HepG2 (cell line): ENCODE measurements around the gene NAA30. TPM values are rescaled to one million over a fixed set of nuclear protein-coding genes. Genes with fewer than 3 reads are reported as not detected.

Source experiments
- ATAC-seq: fragments of 200-7000 bp; cut with Tn5 transposase; 3 replicates; pipeline ENCODE4 v1.9.1; 2020; ENCODE audit warnings: mild to moderate bottlenecking, moderate library complexity
- BruUV-seq: library from RNA; stranded (reverse); fragments of 400-500 nt; replicated peaks from 2 replicates; lab custom pipeline; 2021; lab: Mats Ljungman, UMichigan
- CTCF ChIA-PET: fragments of 300-600 bp; formaldehyde crosslinking; extraction: SDS; loops from one replicate; lab custom pipeline; 2021; ENCODE audit warnings: low total read pairs, inconsistent platforms, low intra/inter-chr PET ratio; lab: Yijun Ruan, JAX
- POLR2A ChIA-PET: fragments of 350-600 bp; sonication (Branson Sonifier 250); formaldehyde crosslinking; loops from one replicate; lab custom pipeline; 2020; ENCODE audit warnings: antibody characterized with exemption, inconsistent platforms; lab: Yijun Ruan, JAX
- DNase-seq: peaks from one replicate; pipeline ENCODE4 v3.0.0-alpha.2; 2015; ENCODE audit warnings: low spot score
- FAIRE-seq: peaks from 3 replicates; lab custom pipeline; 2011; peaks lifted over from hg19 to GRCh38; lab: Jason Lieb, UNC
- H2AFZ ChIP-seq: one replicate; pipeline ENCODE4 v1.6.1; 2011; ENCODE audit warnings: low read length, inconsistent platforms
- H3K27ac ChIP-seq: fragments of 300-600 bp; 3 replicates; pipeline ENCODE4 v1.8.0; 2011; ENCODE audit warnings: mixed run types, mild to moderate bottlenecking, mixed read lengths, low read length, inconsistent platforms; ENCODE audit not compliant: insufficient read depth; ENCODE audit errors: extremely low read length
- H3K27me3 ChIP-seq, 2 experiments: fragments of 200-600 bp in 1 of 2; 2 replicates in 1 of 2; 3 replicates in 1 of 2; pipeline versions ENCODE4 v1.6.0 to v1.8.0; 2011; ENCODE audit warnings: low read length in 2 of 2, mild to moderate bottlenecking in 2 of 2, moderate library complexity in 2 of 2, inconsistent platforms in 1 of 2; ENCODE audit not compliant: insufficient read depth in 2 of 2, control insufficient read depth in 1 of 2
- H3K36me3 ChIP-seq, 2 experiments: fragments of 200-600 bp in 1 of 2; replicated peaks in 1 of 2; 2 replicates in 1 of 2; 3 replicates in 1 of 2; pipeline versions ENCODE4 v1.5.1 to v1.8.0; 2011; ENCODE audit warnings: low read length in 2 of 2, inconsistent platforms in 1 of 2; ENCODE audit not compliant: insufficient read depth in 2 of 2, control insufficient read depth in 1 of 2
- H3K4me1 ChIP-seq: 2 replicates; pipeline ENCODE4 v1.5.1; 2012; ENCODE audit warnings: low read length, inconsistent platforms; ENCODE audit not compliant: insufficient read depth
- H3K4me2 ChIP-seq: 2 replicates; pipeline ENCODE4 v1.6.0; 2011; ENCODE audit warnings: low read depth, low read length, inconsistent platforms
- H3K4me3 ChIP-seq, 3 experiments: fragments of 200-600 bp in 1 of 3; sonication (generic), shearing (Covaris generic) in 1 of 3; replicated peaks in 1 of 3; 2 replicates each; pipeline ENCODE4 v1.5.1; 2011 to 2016; ENCODE audit warnings: low read length in 3 of 3, inconsistent platforms in 2 of 3, low read depth in 2 of 3, mild to moderate bottlenecking in 2 of 3, control low read depth in 1 of 3, mixed read lengths in 1 of 3; ENCODE audit not compliant: insufficient read depth in 1 of 3
- H3K79me2 ChIP-seq: one replicate; pipeline ENCODE4 v1.6.1; 2011; ENCODE audit warnings: low read length, inconsistent platforms; ENCODE audit not compliant: insufficient read depth
- H3K9ac ChIP-seq: 2 replicates; pipeline ENCODE4 v1.6.0; 2011; ENCODE audit warnings: mild to moderate bottlenecking, low read depth, low read length, inconsistent platforms; ENCODE audit not compliant: insufficient read depth
- H3K9me3 ChIP-seq: 2 replicates; pipeline ENCODE4 v1.5.1; 2012; ENCODE audit warnings: mild to moderate bottlenecking, low read length
- H4K20me1 ChIP-seq: 2 replicates; pipeline ENCODE4 v1.6.0; 2011; ENCODE audit warnings: inconsistent platforms, mild to moderate bottlenecking, low read length, moderate library complexity; ENCODE audit not compliant: insufficient read depth
- CREM ChIP-seq, 2 experiments: sonication (generic) in 1 of 2; formaldehyde crosslinking in 1 of 2; IDR thresholded peaks; 2 replicates each; pipeline versions ENCODE4 v1.4.0 to v1.6.1; 2016 to 2020; ENCODE audit warnings: antibody characterized with exemption in 1 of 2, mild to moderate bottlenecking in 1 of 2, missing genetic modification reagents in 1 of 2
- FOXC1 ChIP-seq: sonication (generic); formaldehyde crosslinking; IDR thresholded peaks from 2 replicates; pipeline ENCODE4 v1.8.0; 2022; ENCODE audit warnings: mild to moderate bottlenecking, missing genetic modification reagents, borderline replicate concordance
- FOXP1 ChIP-seq, 2 experiments: fragments of 450-650 bp in 1 of 2; IDR thresholded peaks; 2 replicates each; pipeline ENCODE4 v1.6.1; 2017 to 2018; ENCODE audit warnings: antibody characterized with exemption in 1 of 2
- HDAC1 ChIP-seq: sonication (generic); formaldehyde crosslinking; IDR thresholded peaks from 2 replicates; pipeline ENCODE4 v1.5.1; 2020; ENCODE audit warnings: mild to moderate bottlenecking, missing genetic modification reagents
- HMG20A ChIP-seq: IDR thresholded peaks from 2 replicates; pipeline ENCODE4 v1.6.1; 2016; ENCODE audit warnings: borderline replicate concordance
- HMG20B ChIP-seq: conservative IDR thresholded peaks from 2 replicates; pipeline ENCODE4 v1.6.1; 2016; ENCODE audit warnings: missing genetic modification reagents, missing compliant biosample characterization
- KMT2A ChIP-seq: sonication (generic); formaldehyde crosslinking; IDR thresholded peaks from 2 replicates; pipeline ENCODE4 v1.4.0; 2020; ENCODE audit warnings: missing genetic modification reagents
- MIER2 ChIP-seq: IDR thresholded peaks from 2 replicates; pipeline ENCODE4 v1.6.1; 2016; ENCODE audit warnings: missing biosample characterization, missing genetic modification reagents
- NFE2L2 ChIP-seq: fragments of 150-350 bp; IDR thresholded peaks from 2 replicates; pipeline ENCODE4 v1.6.1; 2014; ENCODE audit warnings: low read length
- NFYC ChIP-seq: IDR thresholded peaks from 2 replicates; pipeline ENCODE4 v1.6.1; 2016; ENCODE audit warnings: missing genetic modification reagents, missing compliant biosample characterization
- POLR2AphosphoS5 ChIP-seq: IDR thresholded peaks from 2 replicates; pipeline ENCODE4 v1.6.1; 2012; ENCODE audit warnings: low read depth, low read length
- SALL1 ChIP-seq: sonication (generic); formaldehyde crosslinking; IDR thresholded peaks from 2 replicates; pipeline ENCODE4 v1.8.0; 2022; ENCODE audit warnings: mild to moderate bottlenecking, missing genetic modification reagents
- SOX13 ChIP-seq, 3 experiments: fragments of 450-650 bp in 1 of 3; sonication (generic) in 1 of 3; formaldehyde crosslinking in 1 of 3; IDR thresholded peaks in 2 of 3; conservative IDR thresholded peaks in 1 of 3; 2 replicates each; pipeline versions ENCODE4 v1.5.0 to v1.6.1; 2016 to 2020; ENCODE audit warnings: antibody characterized with exemption in 1 of 3, mild to moderate bottlenecking in 1 of 3, missing compliant biosample characterization in 1 of 3, missing genetic modification reagents in 1 of 3, moderate library complexity in 1 of 3
- SOX5 ChIP-seq: IDR thresholded peaks from 2 replicates; pipeline ENCODE4 v1.6.1; 2016; ENCODE audit warnings: borderline replicate concordance
- TOE1 ChIP-seq: sonication (generic); formaldehyde crosslinking; IDR thresholded peaks from 2 replicates; pipeline ENCODE4 v1.4.0; 2020; ENCODE audit warnings: mild to moderate bottlenecking, missing genetic modification reagents
- ZBTB1 ChIP-seq: sonication (generic); formaldehyde crosslinking; IDR thresholded peaks from 2 replicates; pipeline ENCODE4 v1.4.0; 2020; ENCODE audit warnings: missing genetic modification reagents, borderline replicate concordance
- ZBTB7A ChIP-seq: sonication (generic); formaldehyde crosslinking; IDR thresholded peaks from 2 replicates; pipeline ENCODE4 v1.8.0; 2022; ENCODE audit warnings: mild to moderate bottlenecking, missing genetic modification reagents
- ZFP36 ChIP-seq: fragments of 150-350 bp; IDR thresholded peaks from 2 replicates; pipeline ENCODE4 v1.6.1; 2018; ENCODE audit warnings: borderline replicate concordance, low read length, low read depth; ENCODE audit not compliant: partially characterized antibody
- ZNF562 ChIP-seq: sonication (generic); formaldehyde crosslinking; IDR thresholded peaks from 2 replicates; pipeline ENCODE4 v1.8.0; 2022; ENCODE audit warnings: missing genetic modification reagents, borderline replicate concordance
- ZNF644 ChIP-seq: IDR thresholded peaks from 2 replicates; pipeline ENCODE4 v1.6.1; 2016; ENCODE audit warnings: low read depth
- ZNF780A ChIP-seq: sonication (generic); formaldehyde crosslinking; IDR thresholded peaks from 2 replicates; pipeline ENCODE4 v1.8.0; 2022; ENCODE audit warnings: mild to moderate bottlenecking, missing genetic modification reagents, moderate library complexity
- WGBS: methylation state at CpG from one replicate; pipeline ENCODE4 v1.1.6; 2017; ENCODE audit warnings: low lambda C conversion rate; 5-methylcytosine and 5-hydroxymethylcytosine counted together
- in situ Hi-C: cut with HindIII; loops from 2 replicates; pipeline ENCODE4 v1.10.0; 2017; ENCODE audit warnings: low pct_unique_long_range_greater_than_20kb; ENCODE audit not compliant: extremely low pct_ligation_motif_present
- intact Hi-C: fragments of 100-400 bp; cut with micrococcal nuclease; formaldehyde crosslinking; loops from one replicate; pipeline ENCODE4 v1.10.0; 2022; ENCODE audit not compliant: unreplicated experiment
- polyA plus RNA-seq, 8 experiments: library from polyadenylated mRNA; depleted of rRNA in 3 of 8; stranded (reverse) in 7 of 8; unstranded in 1 of 8; fragments of >200 nt; fragmentation: Illumina TruSeq in 4 of 8; extraction: Trizol in 4 of 8; gene quantifications; 2 replicates each; pipeline versions ENCODE4 v1.2.1 to v1.2.3, GENCODE V29; 2011 to 2016; ENCODE audit warnings: low read depth in 4 of 8, missing spikeins in 1 of 8, mixed read lengths in 1 of 8; ENCODE audit not compliant: insufficient read depth in 1 of 8
- total RNA-seq, 5 experiments: library from RNA; depleted of rRNA; stranded (reverse); fragments of >200 nt; fragmentation: Illumina TruSeq; extraction: Trizol; gene quantifications; 2 replicates each; pipeline ENCODE4 v1.2.3, GENCODE V29; 2016; ENCODE audit warnings: low read depth in 1 of 5
- TF ChIP-seq, protein P1 (sequence below): sonication (generic); formaldehyde crosslinking; IDR thresholded peaks from 2 replicates; pipeline ENCODE4 v1.5.0; 2020; ENCODE audit warnings: missing genetic modification reagents
- TF ChIP-seq, protein P2 (sequence below): sonication (generic); formaldehyde crosslinking; conservative IDR thresholded peaks from 2 replicates; pipeline ENCODE4 v1.4.0; 2020; ENCODE audit warnings: missing genetic modification reagents
- TF ChIP-seq, protein P3 (sequence below): sonication (generic); formaldehyde crosslinking; IDR thresholded peaks from 2 replicates; pipeline ENCODE4 v1.4.0; 2020; ENCODE audit warnings: missing genetic modification reagents

Gene NAA30
- total and polyA plus RNA-seq, 2 of the 13 experiments (the other 11 are each of a cell fraction or from before 2014, with no cell fraction given) = 10.8 to 18.4 TPM

DNA sequence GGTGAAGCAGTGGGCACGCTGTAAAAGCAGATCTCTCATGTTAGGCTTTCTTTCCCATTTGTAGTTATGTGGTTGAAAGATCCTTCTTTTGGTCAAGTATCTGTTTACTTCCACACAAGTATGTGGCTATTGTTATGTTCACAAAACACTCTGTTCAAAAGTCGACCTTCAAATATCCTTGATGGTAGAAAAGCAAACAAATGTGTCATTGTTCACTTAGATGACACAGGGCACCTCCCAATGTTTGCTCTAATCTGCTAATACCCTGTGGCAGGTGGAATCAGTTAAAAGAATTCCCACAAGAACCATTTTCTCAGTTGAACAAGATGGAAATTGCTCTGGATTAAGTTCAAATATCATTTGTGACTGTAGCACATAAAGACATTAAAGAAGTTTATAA lies 43.6 kb upstream of the NAA30 start:
- no peak overlapping the region for H3K9ac ChIP-seq
- WGBS = 0% methylated on average over 2 of the region's 2 CpGs
- no peaks in the 10 kb centered on the region for H3K27me3 ChIP-seq
- POLR2A ChIA-PET = no interaction called here
- H4K20me1 ChIP-seq = no peaks in the 10 kb centered on the region
- DNase-seq = peak; percentile 87
- no peak overlapping the region for H3K4me3 ChIP-seq
- H3K36me3 ChIP-seq = no peaks in the 10 kb centered on the region
- peak; percentile 87 for ATAC-seq
- intact Hi-C loops = loop anchor here (2.0 kb wide), 1 partner anchor 44 kb away; the partner anchor contains the start of gene NAA30
- peaks cover 45% of the 10 kb centered on the region for H3K4me1 ChIP-seq
- peak overlapping the region; percentile 25 for H3K27ac ChIP-seq
- no peak overlapping the region for H2AFZ ChIP-seq
- H3K9me3 ChIP-seq = no peaks in the 10 kb centered on the region
- peak overlapping the region; percentile 49 for H3K4me2 ChIP-seq
- in situ Hi-C loops = no loop called here
- peak; percentile 4 for FAIRE-seq
- no peaks in the 10 kb centered on the region for H3K79me2 ChIP-seq
- CTCF ChIA-PET = no interaction called here
- BruUV-seq = no TSS peak
- TF ChIP-seq FOXP1 (IDR thresholded peaks at IDR 0.05) (0 out of 2 replicates have a peak, but pooled peaks have one; percentile 39), FOXP1 (CRISPR knock-in tag; IDR thresholded peaks at IDR 0.05) (peak; percentile 91), SALL1 (CRISPR knock-in tag) (peak; percentile 33; the same call in 1 of the 2 replicates), CREM (IDR thresholded peaks at IDR 0.05) (0 out of 2 replicates have a peak, but pooled peaks have one; percentile 31), CREM (CRISPR knock-in tag; IDR thresholded peaks at IDR 0.05) (no peak), ZNF644 (CRISPR knock-in tag) (0 out of 2 replicates have a peak, but pooled peaks have one; percentile 11), NFE2L2 (0 out of 2 replicates have a peak, but pooled peaks have one; percentile 16), POLR2AphosphoS5 (no peak), KMT2A (no peak), MIER2 (CRISPR knock-in tag) (no peak), SOX5 (CRISPR knock-in tag) (peak; percentile 100), HMG20B (CRISPR knock-in tag) (peak; percentile 37; the same call in 1 of the 2 replicates), NFYC (no peak), ZBTB7A (CRISPR knock-in tag) (no peak), ZNF780A (CRISPR knock-in tag) (no peak), ZFP36 (no peak), HDAC1 (CRISPR knock-in tag) (0 out of 2 replicates have a peak, but pooled peaks have one; percentile 30), SOX13 (IDR thresholded peaks at IDR 0.05) (peak; percentile 95), SOX13 (CRISPR knock-in tag; conservative IDR thresholded peaks at IDR 0.05 in 1 of 2, IDR thresholded peaks at IDR 0.05 in 1 of 2) (peak in 1 of 2 experiments; percentile 100; a peak in 2 of 4 replicates), FOXC1 (no peak), HMG20A (peak; percentile 91), ZNF562 (no peak), TOE1 (CRISPR knock-in tag) (no peak), ZBTB1 (CRISPR knock-in tag) (no peak)
- TF ChIP-seq, protein P1, sequence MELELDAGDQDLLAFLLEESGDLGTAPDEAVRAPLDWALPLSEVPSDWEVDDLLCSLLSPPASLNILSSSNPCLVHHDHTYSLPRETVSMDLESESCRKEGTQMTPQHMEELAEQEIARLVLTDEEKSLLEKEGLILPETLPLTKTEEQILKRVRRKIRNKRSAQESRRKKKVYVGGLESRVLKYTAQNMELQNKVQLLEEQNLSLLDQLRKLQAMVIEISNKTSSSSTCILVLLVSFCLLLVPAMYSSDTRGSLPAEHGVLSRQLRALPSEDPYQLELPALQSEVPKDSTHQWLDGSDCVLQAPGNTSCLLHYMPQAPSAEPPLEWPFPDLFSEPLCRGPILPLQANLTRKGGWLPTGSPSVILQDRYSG = no peak
- TF ChIP-seq, protein P2, sequence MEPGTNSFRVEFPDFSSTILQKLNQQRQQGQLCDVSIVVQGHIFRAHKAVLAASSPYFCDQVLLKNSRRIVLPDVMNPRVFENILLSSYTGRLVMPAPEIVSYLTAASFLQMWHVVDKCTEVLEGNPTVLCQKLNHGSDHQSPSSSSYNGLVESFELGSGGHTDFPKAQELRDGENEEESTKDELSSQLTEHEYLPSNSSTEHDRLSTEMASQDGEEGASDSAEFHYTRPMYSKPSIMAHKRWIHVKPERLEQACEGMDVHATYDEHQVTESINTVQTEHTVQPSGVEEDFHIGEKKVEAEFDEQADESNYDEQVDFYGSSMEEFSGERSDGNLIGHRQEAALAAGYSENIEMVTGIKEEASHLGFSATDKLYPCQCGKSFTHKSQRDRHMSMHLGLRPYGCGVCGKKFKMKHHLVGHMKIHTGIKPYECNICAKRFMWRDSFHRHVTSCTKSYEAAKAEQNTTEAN (CRISPR knock-in tag) = no peak
- TF ChIP-seq, protein P3, sequence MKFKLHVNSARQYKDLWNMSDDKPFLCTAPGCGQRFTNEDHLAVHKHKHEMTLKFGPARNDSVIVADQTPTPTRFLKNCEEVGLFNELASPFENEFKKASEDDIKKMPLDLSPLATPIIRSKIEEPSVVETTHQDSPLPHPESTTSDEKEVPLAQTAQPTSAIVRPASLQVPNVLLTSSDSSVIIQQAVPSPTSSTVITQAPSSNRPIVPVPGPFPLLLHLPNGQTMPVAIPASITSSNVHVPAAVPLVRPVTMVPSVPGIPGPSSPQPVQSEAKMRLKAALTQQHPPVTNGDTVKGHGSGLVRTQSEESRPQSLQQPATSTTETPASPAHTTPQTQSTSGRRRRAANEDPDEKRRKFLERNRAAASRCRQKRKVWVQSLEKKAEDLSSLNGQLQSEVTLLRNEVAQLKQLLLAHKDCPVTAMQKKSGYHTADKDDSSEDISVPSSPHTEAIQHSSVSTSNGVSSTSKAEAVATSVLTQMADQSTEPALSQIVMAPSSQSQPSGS (CRISPR knock-in tag) = no peak
